HG02973 (cell line): Measurements from ENCODE around the gene LDB3.
A peak's percentile ranks its signal among the peaks of the same experiment; 100 is the strongest.
"Not testable (repeated sequence)": the region's sequence is repeated elsewhere in the genome, so short reads cannot be mapped to it uniquely, and the experiment has no call there.

ENCODE experiments used
- ATAC-seq: cut with Tn5 transposase; IDR thresholded peaks from one replicate; pipeline ENCODE4 v1.9.1; 2021; ENCODE audit warnings: moderate library complexity; ENCODE audit not compliant: unreplicated experiment

LDB3 gene, protein sequence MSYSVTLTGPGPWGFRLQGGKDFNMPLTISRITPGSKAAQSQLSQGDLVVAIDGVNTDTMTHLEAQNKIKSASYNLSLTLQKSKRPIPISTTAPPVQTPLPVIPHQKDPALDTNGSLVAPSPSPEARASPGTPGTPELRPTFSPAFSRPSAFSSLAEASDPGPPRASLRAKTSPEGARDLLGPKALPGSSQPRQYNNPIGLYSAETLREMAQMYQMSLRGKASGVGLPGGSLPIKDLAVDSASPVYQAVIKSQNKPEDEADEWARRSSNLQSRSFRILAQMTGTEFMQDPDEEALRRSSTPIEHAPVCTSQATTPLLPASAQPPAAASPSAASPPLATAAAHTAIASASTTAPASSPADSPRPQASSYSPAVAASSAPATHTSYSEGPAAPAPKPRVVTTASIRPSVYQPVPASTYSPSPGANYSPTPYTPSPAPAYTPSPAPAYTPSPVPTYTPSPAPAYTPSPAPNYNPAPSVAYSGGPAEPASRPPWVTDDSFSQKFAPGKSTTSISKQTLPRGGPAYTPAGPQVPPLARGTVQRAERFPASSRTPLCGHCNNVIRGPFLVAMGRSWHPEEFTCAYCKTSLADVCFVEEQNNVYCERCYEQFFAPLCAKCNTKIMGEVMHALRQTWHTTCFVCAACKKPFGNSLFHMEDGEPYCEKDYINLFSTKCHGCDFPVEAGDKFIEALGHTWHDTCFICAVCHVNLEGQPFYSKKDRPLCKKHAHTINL

GRCh38 chr10:86668297-86669165 lies at the start of gene LDB3:
Gene LDB3 (plus strand): TSS chr10:86668511. CDS start chr10:86668692, 181 bp downstream.
- ATAC-seq: peak; percentile 65

DNA sequence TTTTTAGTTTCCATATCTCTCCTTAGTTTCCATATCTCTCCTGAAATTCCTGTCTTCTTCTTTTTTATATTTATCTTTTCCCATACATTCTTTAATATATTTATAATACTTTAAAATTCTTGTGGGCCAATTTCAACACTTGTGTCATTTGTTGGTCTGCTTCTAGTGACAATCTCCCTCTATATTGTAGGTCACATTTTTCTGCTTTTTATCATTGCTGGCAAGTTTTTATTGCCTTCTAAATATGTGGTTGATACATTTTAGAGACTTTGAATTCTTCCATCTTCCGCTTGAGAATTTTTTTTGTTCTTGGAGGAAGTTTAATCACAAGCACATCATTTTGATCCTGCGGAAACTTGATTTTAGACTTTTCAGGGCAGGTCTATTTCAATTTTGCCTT lies 40.0 kb upstream of the LDB3 start:
- no peak for ATAC-seq

DNA sequence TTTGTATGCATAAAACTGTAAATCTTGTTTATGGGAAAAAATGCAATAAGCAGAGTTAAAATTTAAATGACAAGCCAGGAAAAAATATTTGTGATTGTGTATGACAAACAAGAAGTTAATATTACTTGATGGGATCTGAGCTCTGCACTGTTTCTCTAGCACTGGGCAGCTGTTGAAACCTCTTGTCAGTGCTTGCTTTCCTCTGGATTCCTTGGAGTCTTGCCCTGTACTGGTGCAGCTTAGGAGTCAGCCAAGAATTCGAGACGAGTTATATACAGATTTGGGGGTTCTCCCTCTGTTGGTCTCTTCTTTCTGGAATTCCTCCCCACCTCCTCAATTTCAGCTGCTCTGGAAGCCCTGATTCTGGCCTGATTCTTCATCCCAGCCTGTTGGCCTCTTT lies 38.2 kb upstream of the LDB3 start:
- ATAC-seq: no peak

GRCh38 chr10:86632009-86632800 lies 36.1 kb upstream of the LDB3 start:
- ATAC-seq: no peak

- no peak for ATAC-seq
Observed at GRCh38 chr10:86632951-86633350, 35.4 kb upstream of the LDB3 start.

DNA sequence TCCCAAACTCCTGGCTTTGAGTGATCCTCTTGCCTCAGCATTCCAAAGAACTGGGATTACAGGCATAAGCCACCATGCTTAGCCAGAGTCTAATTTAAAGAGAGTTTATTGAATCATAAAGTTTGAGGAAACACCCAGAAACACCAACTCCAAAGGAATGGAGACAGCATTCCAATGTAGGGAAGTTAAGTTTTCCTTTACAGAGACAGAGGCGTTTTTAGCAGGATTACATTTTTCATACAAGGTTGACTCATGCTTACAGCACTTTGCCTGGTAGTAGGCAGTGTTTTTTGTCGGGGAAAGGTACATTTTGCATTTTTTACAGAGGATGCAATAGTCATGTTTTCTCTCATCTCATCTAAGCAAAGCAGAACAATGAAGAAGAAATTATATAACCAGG lies 32.9 kb upstream of the LDB3 start:
- no peak for ATAC-seq

- no peak for ATAC-seq
Observed at GRCh38 chr10:86636311-86636710, 32.0 kb upstream of the LDB3 start.

- ATAC-seq: no peak
Observed at GRCh38 chr10:86642021-86642420, 26.3 kb upstream of the LDB3 start.

- ATAC-seq: peak; percentile 19
Observed at GRCh38 chr10:86642499-86642898, 25.8 kb upstream of the LDB3 start.

GRCh38 chr10:86644152-86644793 lies 24.0 kb upstream of the LDB3 start:
- ATAC-seq: no peak

DNA sequence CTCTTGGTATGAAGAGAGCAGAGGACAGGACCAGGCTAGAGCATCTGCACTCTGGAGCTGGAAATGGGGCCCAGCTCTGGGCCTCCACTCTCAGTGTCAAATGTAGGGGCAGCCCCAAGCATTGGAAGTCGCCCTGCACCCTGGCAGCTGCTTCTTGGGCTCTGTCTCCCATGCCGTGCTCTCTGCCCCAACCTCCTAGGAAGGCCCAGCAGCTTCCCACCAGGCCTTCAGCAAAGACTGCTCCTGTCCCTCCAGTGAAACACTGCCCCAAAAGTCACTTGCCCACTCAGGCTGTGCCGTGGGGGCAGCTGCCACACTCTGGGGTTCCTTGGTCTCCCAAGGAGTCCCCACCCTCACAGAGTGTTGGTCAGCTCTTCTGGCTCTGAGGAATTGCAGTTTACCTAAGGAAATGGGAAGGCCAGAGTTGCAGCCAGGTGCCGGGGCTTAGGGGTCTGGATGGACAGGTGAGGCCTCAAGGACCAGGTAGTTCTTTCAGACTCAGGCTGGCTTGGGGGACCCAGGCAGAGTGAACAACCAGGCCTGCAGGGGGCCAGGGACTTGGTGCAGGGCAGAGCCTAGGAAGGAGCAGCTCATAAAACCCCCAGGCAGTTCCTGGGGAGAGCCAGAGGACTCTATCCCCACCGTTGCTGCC lies 23.4 kb upstream of the LDB3 start:
- no peak for ATAC-seq

DNA sequence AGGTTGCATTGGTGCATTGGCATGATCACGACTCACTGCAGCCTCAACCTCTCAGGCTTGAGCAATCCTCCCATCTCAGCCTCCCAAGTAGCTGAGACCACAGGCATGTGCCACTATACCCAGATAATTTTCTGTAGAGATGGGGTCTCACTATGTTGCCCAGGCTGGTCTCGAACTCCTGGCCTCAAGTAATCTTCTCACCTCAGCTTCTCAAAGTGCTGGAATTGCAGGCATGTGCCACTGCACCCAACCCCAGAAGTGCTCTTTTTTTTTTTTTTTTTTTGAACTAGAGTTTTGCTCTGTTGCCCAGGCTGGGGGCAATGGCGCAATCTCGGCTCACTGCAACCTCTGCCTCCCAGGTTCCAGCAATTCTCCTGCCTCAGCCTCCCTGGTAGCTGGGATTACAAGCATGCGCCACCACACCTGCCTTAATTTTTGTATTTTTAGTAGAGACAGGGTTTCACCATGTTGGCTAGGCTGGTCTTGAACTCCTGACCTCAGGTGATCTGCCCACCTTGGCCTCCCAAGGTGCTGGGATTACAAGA lies 22.6 kb upstream of the LDB3 start:
- not testable (repeated sequence) for ATAC-seq

GRCh38 chr10:86646532-86646931 lies 21.8 kb upstream of the LDB3 start:
- no peak for ATAC-seq

- no peak for ATAC-seq
Observed at GRCh38 chr10:86646933-86647332, 21.4 kb upstream of the LDB3 start.

GRCh38 chr10:86647773-86648703 lies 20.3 kb upstream of the LDB3 start:
- no peak for ATAC-seq

DNA sequence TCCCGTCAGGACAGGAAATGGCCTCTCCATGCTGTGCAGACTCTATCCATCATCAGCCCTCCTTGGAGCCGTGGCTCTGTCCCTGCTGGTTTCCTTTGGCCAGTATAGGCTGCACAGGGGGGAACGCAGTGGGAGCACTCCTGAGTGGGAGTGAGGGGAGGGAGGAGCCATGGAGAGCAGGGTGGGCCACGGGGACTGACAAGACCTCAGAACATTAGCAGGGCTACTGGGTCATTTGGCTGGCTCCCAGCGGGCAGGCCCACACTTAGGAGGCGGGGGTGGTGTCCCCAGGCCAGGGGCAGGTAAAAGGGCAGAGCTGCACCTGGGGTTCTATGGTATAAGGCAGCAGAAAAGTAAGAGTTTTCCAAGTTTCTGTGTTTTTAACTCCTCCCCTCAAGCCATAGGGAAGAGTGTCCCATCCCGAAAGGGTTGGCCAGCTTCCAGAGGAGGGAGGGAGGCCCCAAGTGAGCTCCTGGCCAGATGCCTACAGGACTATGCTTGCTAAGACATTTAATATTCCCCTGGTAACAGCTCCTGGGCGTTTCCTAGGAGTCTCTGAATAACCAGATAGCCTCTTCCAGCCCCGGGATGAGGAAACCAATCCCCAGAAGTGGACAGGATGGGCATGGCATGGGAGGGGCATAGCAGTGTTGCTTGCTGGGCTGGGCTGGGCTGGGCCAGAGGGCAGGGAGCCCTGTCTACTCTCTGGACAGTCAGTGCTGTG lies 19.4 kb upstream of the LDB3 start:
- ATAC-seq: no peak

- ATAC-seq: no peak
Observed at GRCh38 chr10:86649471-86650150, 18.7 kb upstream of the LDB3 start.
